ENCODE data around the gene PSMD6. TPM values are rescaled to one million over a fixed set of nuclear protein-coding genes. Genes with fewer than 3 reads are reported as not detected.

The PSMD6 gene
- 10 to 100 TPM; 54.4 to 70.3 TPM for total RNA-seq

DNA sequence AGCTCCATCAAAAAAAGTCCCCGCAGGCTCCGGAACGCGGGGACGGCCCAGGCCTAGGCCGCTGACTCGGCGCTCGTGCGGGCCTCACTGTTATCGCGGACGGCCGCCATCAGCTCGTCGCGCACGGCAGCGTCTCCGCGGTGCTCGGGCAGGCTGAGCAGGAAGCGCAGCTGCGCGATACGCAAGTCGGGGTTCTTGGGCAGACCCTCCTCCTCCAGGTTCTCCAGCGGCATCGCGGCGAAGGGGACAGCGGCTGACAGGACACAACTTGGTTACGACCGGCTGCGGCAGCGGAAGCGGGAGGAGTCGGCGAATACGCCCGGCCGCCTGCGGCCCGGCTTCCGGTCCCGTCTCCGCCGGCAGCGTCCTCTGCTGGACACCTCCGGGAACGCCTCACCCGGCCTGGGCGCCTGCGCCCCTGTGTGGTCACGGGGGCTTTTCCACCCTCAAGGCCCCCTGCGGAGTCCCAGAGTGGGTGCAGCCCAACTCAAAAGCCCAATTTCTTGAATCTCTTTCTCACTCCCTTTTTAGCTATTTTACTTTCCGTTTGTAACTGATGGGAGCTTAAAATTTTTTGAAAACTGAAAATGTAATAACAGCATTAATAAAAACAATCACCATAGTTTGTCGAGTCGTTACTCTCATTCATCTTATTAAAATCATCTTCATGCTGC lies at the start of gene PSMD6:
Gene PSMD6, minus strand, starts transcription at position 308 of the 674 bp plus-strand sequence. Its CDS starts 75 bp downstream, at position 233.
- H3K27me3 ChIP-seq (replicated peaks; ENCODE audit: insufficient read depth), result no peaks in the 10 kb centered on the region
- no peaks in the 10 kb centered on the region for H3K9me3 ChIP-seq
- H3K27ac ChIP-seq, result peak within 1 kb of the TSS; percentile 81 to 83
- ATAC-seq (ENCODE audit: insufficient number of reproducible peaks, low FRiP score, low read depth) (peak; percentile 47), DNase-seq (ENCODE audit: low spot score) (peak; percentile 50)
- H3K4me1 ChIP-seq (ENCODE audit: control insufficient read depth in 1 of 2, low read depth in 2 of 2), result peaks cover 19 to 23% of the 10 kb centered on the region in 2 donors
- H3K36me3 ChIP-seq, result peaks cover 5% of the 10 kb centered on the region
- H3K4me3 ChIP-seq, result peak within 1 kb of the TSS; percentile 91
- TF ChIP-seq, protein P1, sequence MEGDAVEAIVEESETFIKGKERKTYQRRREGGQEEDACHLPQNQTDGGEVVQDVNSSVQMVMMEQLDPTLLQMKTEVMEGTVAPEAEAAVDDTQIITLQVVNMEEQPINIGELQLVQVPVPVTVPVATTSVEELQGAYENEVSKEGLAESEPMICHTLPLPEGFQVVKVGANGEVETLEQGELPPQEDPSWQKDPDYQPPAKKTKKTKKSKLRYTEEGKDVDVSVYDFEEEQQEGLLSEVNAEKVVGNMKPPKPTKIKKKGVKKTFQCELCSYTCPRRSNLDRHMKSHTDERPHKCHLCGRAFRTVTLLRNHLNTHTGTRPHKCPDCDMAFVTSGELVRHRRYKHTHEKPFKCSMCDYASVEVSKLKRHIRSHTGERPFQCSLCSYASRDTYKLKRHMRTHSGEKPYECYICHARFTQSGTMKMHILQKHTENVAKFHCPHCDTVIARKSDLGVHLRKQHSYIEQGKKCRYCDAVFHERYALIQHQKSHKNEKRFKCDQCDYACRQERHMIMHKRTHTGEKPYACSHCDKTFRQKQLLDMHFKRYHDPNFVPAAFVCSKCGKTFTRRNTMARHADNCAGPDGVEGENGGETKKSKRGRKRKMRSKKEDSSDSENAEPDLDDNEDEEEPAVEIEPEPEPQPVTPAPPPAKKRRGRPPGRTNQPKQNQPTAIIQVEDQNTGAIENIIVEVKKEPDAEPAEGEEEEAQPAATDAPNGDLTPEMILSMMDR (IDR thresholded peaks at IDR 0.05), result peak; percentile 99

DNA sequence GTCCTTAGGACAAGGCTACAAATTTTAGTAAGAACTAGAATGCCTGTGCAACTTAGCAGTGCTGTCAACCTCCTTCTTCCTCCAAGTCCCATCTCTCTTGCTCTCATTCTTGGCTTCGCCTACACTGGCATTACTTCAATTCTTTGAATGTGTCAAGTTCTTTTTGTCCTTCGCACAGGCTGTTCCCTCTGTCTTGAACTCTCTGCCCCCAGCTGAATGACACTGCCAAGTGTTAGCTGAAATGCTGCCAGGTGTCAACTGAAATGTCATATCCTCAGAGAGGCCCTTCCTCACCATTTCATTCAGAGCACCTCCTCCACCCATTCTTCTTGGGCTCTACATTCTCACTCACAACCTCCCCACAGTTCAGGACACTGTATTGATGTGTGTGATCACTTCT lies 48.8 kb upstream of the PSMD6 start:
- TF ChIP-seq, protein P1 (IDR thresholded peaks at IDR 0.05), result no peak
- no peaks in the 10 kb centered on the region for H3K4me1 ChIP-seq (ENCODE audit: control insufficient read depth in 1 of 2, low read depth in 2 of 2)
- ATAC-seq (ENCODE audit: insufficient number of reproducible peaks, low FRiP score, low read depth), result no peak
- H3K4me3 ChIP-seq, result no peak overlapping the region
- no peaks in the 10 kb centered on the region for H3K27me3 ChIP-seq (replicated peaks; ENCODE audit: insufficient read depth)
- H3K27ac ChIP-seq, result no peak overlapping the region
- no peak for DNase-seq (ENCODE audit: low spot score)
- H3K9me3 ChIP-seq, result no peaks in the 10 kb centered on the region
- H3K36me3 ChIP-seq, result no peaks in the 10 kb centered on the region

DNA sequence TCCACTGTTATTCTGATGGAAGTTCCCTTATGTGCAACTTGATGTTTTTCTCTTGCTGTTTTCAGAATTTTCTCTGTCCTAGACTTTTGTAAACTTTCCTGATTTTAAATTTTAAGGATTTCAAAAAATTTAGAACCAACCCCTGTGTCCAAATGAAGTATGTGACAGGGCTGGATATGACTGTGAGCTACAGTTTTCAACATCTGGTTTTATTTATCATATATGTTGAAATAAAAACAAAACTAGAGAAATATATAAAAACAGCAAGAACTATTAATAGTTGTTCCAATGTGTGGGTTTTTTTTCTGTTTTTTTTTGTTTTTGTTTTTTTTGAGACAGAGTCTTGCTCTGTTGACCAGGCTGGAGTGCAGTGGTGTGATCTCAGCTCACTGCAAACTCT lies 47.4 kb upstream of the PSMD6 start:
- DNase-seq (ENCODE audit: low spot score), result no peak
- no peak for ATAC-seq (ENCODE audit: insufficient number of reproducible peaks, low FRiP score, low read depth)

GRCh38 chr3:64067506-64068346 lies 44.4 kb upstream of the PSMD6 start:
- TF ChIP-seq, protein P1 (IDR thresholded peaks at IDR 0.05), result no peak
- H3K27me3 ChIP-seq (replicated peaks; ENCODE audit: insufficient read depth), result no peaks in the 10 kb centered on the region
- H3K36me3 ChIP-seq, result no peaks in the 10 kb centered on the region
- H3K4me3 ChIP-seq, result no peak overlapping the region
- no peaks in the 10 kb centered on the region for H3K4me1 ChIP-seq (ENCODE audit: control insufficient read depth in 1 of 2, low read depth in 2 of 2)
- no peaks in the 10 kb centered on the region for H3K9me3 ChIP-seq
- DNase-seq (ENCODE audit: low spot score) (no peak), ATAC-seq (ENCODE audit: insufficient number of reproducible peaks, low FRiP score, low read depth) (no peak)
- H3K27ac ChIP-seq, result no peak overlapping the region

More for the DNA sequence above, 47.4 kb upstream of the PSMD6 start:
- H3K27me3 ChIP-seq (replicated peaks; ENCODE audit: insufficient read depth), result no peaks in the 10 kb centered on the region
- no peak overlapping the region for H3K27ac ChIP-seq
- no peaks in the 10 kb centered on the region for H3K36me3 ChIP-seq
- no peaks in the 10 kb centered on the region for H3K9me3 ChIP-seq
- H3K4me3 ChIP-seq, result no peak overlapping the region
- H3K4me1 ChIP-seq (ENCODE audit: control insufficient read depth in 1 of 2, low read depth in 2 of 2), result no peaks in the 10 kb centered on the region
- TF ChIP-seq, protein P1 (IDR thresholded peaks at IDR 0.05), result no peak

GRCh38 chr3:64064804-64065203 lies 41.5 kb upstream of the PSMD6 start:
- no peak for ATAC-seq (ENCODE audit: insufficient number of reproducible peaks, low FRiP score, low read depth)
- TF ChIP-seq, protein P1 (IDR thresholded peaks at IDR 0.05), result no peak

More at GRCh38 chr3:64064804-64065203, 41.5 kb upstream of the PSMD6 start:
- Histone ChIP-seq H3K4me1 (ENCODE audit: control insufficient read depth in 1 of 2, low read depth in 2 of 2) (no peaks in the 10 kb centered on the region), H3K27me3 (replicated peaks; ENCODE audit: insufficient read depth) (no peaks in the 10 kb centered on the region), H3K9me3 (no peaks in the 10 kb centered on the region), H3K4me3 (no peak overlapping the region), H3K36me3 (no peaks in the 10 kb centered on the region), H3K27ac (no peak overlapping the region)
- no peak for DNase-seq (ENCODE audit: low spot score)

All from thoracic aorta (tissue), 2 donors.